DOHH2 (cell line): ENCODE results near the gene G6PC2.

Experiments
- H3F3A ChIP-seq: fragments of 200-600 bp; sonication (generic), shearing (Covaris generic); 2 replicates; pipeline ENCODE4 v1.6.0; 2016; ENCODE audit warnings: antibody characterized with exemption, mild to moderate bottlenecking; ENCODE audit not compliant: control insufficient read depth, insufficient read depth
- H3K27ac ChIP-seq: fragments of 200-600 bp; sonication (generic); 2 replicates; pipeline ENCODE4 v1.5.1; 2014; ENCODE audit warnings: low read depth, mild to moderate bottlenecking, low read length, moderate library complexity
- H3K27me3 ChIP-seq: fragments of 200-600 bp; sonication (generic); 2 replicates; pipeline ENCODE4 v1.6.1; 2014; ENCODE audit warnings: mild to moderate bottlenecking, low read length, mixed read lengths; ENCODE audit not compliant: control insufficient read depth
- H3K36me3 ChIP-seq: fragments of 200-600 bp; sonication (generic); 2 replicates; pipeline ENCODE4 v1.6.1; 2014; ENCODE audit warnings: mild to moderate bottlenecking, low read length, moderate library complexity, mixed read lengths; ENCODE audit not compliant: control insufficient read depth
- H3K4me1 ChIP-seq: fragments of 200-600 bp; sonication (generic); 2 replicates; pipeline ENCODE4 v1.6.1; 2014; ENCODE audit warnings: mild to moderate bottlenecking, low read length, mixed read lengths; ENCODE audit not compliant: control insufficient read depth
- H3K4me2 ChIP-seq: fragments of 200-600 bp; sonication (generic); 2 replicates; pipeline ENCODE4 v1.6.0; 2014; ENCODE audit warnings: mild to moderate bottlenecking, low read length, moderate library complexity
- H3K4me3 ChIP-seq: fragments of 200-600 bp; sonication (generic); 2 replicates; pipeline ENCODE4 v1.5.1; 2014; ENCODE audit warnings: mild to moderate bottlenecking, low read length, mixed read lengths
- H3K79me2 ChIP-seq: fragments of 200-600 bp; sonication (generic); 2 replicates; pipeline ENCODE4 v1.6.1; 2014; ENCODE audit warnings: mild to moderate bottlenecking, low read length, mixed read lengths; ENCODE audit not compliant: control insufficient read depth
- H3K9me2 ChIP-seq: fragments of 200-600 bp; sonication (generic); replicated peaks from 2 replicates; pipeline ENCODE4 v1.6.1; 2014; ENCODE audit warnings: mild to moderate bottlenecking, low read length, mixed read lengths; ENCODE audit not compliant: control insufficient read depth
- H3K9me3 ChIP-seq: fragments of 200-600 bp; sonication (generic); 2 replicates; pipeline ENCODE4 v1.6.1; 2014; ENCODE audit warnings: antibody characterized with exemption, low read length, mixed read lengths; ENCODE audit not compliant: control insufficient read depth, insufficient read depth
- H4K20me1 ChIP-seq: fragments of 200-600 bp; sonication (generic); 2 replicates; pipeline ENCODE4 v1.6.0; 2014; ENCODE audit warnings: low read depth, mild to moderate bottlenecking, antibody characterized with exemption, low read length, moderate library complexity; ENCODE audit not compliant: control insufficient read depth, insufficient read depth
- EZH2phosphoT487 ChIP-seq: fragments of 200-600 bp; sonication (generic); IDR thresholded peaks from 2 replicates; pipeline ENCODE4 v1.6.1; 2017; ENCODE audit warnings: borderline replicate concordance, mild to moderate bottlenecking, antibody characterized with exemption, low read length, moderate library complexity, mixed read lengths
- TF ChIP-seq, protein P1 (sequence below): fragments of 200-600 bp; sonication (generic); IDR thresholded peaks from one replicate; pipeline ENCODE4 v1.5.1; 2014; ENCODE audit warnings: antibody characterized with exemption, mild to moderate bottlenecking, low read depth, low read length; ENCODE audit not compliant: poor library complexity, severe bottlenecking

The G6PC2 gene

GRCh38 chr2:168901003-168901402 is at the start of gene G6PC2:
Gene G6PC2, plus strand, starts transcription at chr2:168901291. Its CDS starts 41 bp downstream, at chr2:168901332.
- Histone ChIP-seq H3K4me2 (no peak within 1 kb of the TSS), H3K36me3 (no peaks in the 10 kb centered on the region), H4K20me1 (no peaks in the 10 kb centered on the region), H3K27ac (no peak within 1 kb of the TSS), H3F3A (no peaks in the 10 kb centered on the region), H3K9me3 (no peaks in the 10 kb centered on the region), H3K4me3 (no peak within 1 kb of the TSS), H3K79me2 (no peaks in the 10 kb centered on the region), H3K9me2 (no peaks in the 10 kb centered on the region), H3K27me3 (0 out of 2 replicates have a peak, but pooled peaks cover 7% of the 10 kb centered on the region), H3K4me1 (no peaks in the 10 kb centered on the region)
- no peak for TF ChIP-seq EZH2phosphoT487
- TF ChIP-seq, protein P1, sequence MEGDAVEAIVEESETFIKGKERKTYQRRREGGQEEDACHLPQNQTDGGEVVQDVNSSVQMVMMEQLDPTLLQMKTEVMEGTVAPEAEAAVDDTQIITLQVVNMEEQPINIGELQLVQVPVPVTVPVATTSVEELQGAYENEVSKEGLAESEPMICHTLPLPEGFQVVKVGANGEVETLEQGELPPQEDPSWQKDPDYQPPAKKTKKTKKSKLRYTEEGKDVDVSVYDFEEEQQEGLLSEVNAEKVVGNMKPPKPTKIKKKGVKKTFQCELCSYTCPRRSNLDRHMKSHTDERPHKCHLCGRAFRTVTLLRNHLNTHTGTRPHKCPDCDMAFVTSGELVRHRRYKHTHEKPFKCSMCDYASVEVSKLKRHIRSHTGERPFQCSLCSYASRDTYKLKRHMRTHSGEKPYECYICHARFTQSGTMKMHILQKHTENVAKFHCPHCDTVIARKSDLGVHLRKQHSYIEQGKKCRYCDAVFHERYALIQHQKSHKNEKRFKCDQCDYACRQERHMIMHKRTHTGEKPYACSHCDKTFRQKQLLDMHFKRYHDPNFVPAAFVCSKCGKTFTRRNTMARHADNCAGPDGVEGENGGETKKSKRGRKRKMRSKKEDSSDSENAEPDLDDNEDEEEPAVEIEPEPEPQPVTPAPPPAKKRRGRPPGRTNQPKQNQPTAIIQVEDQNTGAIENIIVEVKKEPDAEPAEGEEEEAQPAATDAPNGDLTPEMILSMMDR, result no peak

DNA sequence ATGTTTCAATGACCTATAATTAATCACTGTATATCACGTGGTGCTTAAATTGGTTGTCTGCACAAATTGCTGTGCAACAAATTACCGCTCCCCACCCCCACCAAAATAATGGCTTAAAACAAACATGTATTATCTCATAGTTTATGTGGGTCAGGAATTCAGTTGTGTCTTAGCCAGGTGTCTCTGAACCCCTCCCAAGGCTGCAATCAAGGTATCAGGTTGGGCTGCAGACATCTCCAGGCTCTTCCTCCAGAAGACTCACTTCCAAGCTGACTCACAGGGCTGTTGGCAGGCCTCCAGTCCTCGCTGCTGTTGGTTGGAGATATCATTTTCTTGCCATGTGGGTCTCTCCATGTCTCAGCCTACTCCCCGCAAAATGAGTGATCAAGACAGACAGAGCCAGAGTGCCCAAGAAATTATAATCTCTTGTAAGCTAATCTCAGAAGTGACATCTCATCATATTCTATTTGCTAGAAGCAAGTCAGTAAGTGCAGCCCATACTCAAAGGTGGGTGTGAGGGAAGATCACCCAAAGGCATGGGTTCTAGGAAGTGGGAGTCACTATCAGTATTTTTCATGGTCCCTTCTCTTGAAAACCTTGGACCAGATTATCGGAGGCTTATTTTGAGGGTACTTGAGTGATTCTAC is 49.3 kb upstream of the G6PC2 start:
- no peak for TF ChIP-seq EZH2phosphoT487
- TF ChIP-seq, protein P1, result no peak
- Histone ChIP-seq H3K36me3 (peaks cover 15% of the 10 kb centered on the region), H3K4me1 (no peaks in the 10 kb centered on the region), H3K27ac (no peak overlapping the region), H3K27me3 (no peaks in the 10 kb centered on the region), H3F3A (no peaks in the 10 kb centered on the region), H3K4me3 (no peak overlapping the region), H4K20me1 (no peaks in the 10 kb centered on the region), H3K4me2 (no peak overlapping the region), H3K9me3 (no peaks in the 10 kb centered on the region), H3K79me2 (no peaks in the 10 kb centered on the region), H3K9me2 (no peaks in the 10 kb centered on the region)

- Histone ChIP-seq H3F3A (no peaks in the 10 kb centered on the region), H3K27ac (no peak overlapping the region), H3K9me3 (no peaks in the 10 kb centered on the region), H3K4me1 (no peaks in the 10 kb centered on the region), H3K27me3 (no peaks in the 10 kb centered on the region), H3K36me3 (peaks cover 15% of the 10 kb centered on the region), H3K4me3 (no peak overlapping the region), H3K9me2 (no peaks in the 10 kb centered on the region), H4K20me1 (no peaks in the 10 kb centered on the region), H3K4me2 (no peak overlapping the region), H3K79me2 (no peaks in the 10 kb centered on the region)
- no peak for TF ChIP-seq EZH2phosphoT487
- TF ChIP-seq, protein P1, result no peak
Observed at GRCh38 chr2:168852481-168852880, 48.6 kb upstream of the G6PC2 start.
